GM12865 (cell line): ENCODE results near the gene SH3TC1.

Experiments used
- DNase-seq: peaks from one replicate; pipeline ENCODE4 v3.0.0; 2010; ENCODE audit warnings: low read depth
- H3K4me3 ChIP-seq: 2 replicates; pipeline ENCODE4 v1.5.1; 2011; ENCODE audit warnings: mild to moderate bottlenecking, low read depth, low read length, control low read depth
- CTCF ChIP-seq: IDR thresholded peaks from 2 replicates; pipeline ENCODE4 v1.5.1; 2011; ENCODE audit warnings: low read length, control low read depth, low read depth, inconsistent platforms; ENCODE audit not compliant: insufficient read depth; ENCODE audit errors: missing control alignments

SH3TC1 gene

GRCh38 chr4:8282134-8282641 lies 83.1 kb downstream of the SH3TC1 start:
- no peak for TF ChIP-seq CTCF
- DNase-seq = no peak
- no peak overlapping the region for H3K4me3 ChIP-seq

GRCh38 chr4:8282742-8283141 lies 83.7 kb downstream of the SH3TC1 start:
- no peak overlapping the region for H3K4me3 ChIP-seq
- DNase-seq = no peak
- no peak for TF ChIP-seq CTCF

- no peak overlapping the region for H3K4me3 ChIP-seq
- no peak for TF ChIP-seq CTCF
- DNase-seq = no peak
Observed at GRCh38 chr4:8283161-8283560, 84.1 kb downstream of the SH3TC1 start.

- no peak overlapping the region for H3K4me3 ChIP-seq
- no peak for DNase-seq
- TF ChIP-seq CTCF = no peak
Observed at GRCh38 chr4:8283631-8284121, 84.6 kb downstream of the SH3TC1 start.

GRCh38 chr4:8284391-8284790 lies 85.3 kb downstream of the SH3TC1 start:
- no peak for TF ChIP-seq CTCF
- H3K4me3 ChIP-seq = no peak overlapping the region
- DNase-seq = no peak

GRCh38 chr4:8285143-8285975 lies 86.3 kb downstream of the SH3TC1 start:
- no peak for TF ChIP-seq CTCF
- no peak for DNase-seq
- no peak overlapping the region for H3K4me3 ChIP-seq
